Thyroid gland (tissue), 4 donors: ENCODE data around the gene DDC. TPM values are rescaled to one million over a fixed set of nuclear protein-coding genes. Genes with fewer than 3 reads are reported as not detected.

Source experiments
- DNase-seq, 2 donors: peaks; one replicate each; pipeline ENCODE4 v3.0.0-alpha.2; 2019
- H3K27ac ChIP-seq, 3 donors: fragments of 200-600 bp; sonication (generic); 1 replicate in 2 of 3; 2 replicates in 1 of 3; pipeline ENCODE4 v1.5.1; 2016 to 2019; ENCODE audit warnings: mild to moderate bottlenecking in 1 of 3, moderate library complexity in 1 of 3
- H3K27me3 ChIP-seq: fragments of 200-600 bp; sonication (generic); one replicate; pipeline ENCODE4 v1.5.1; 2019
- H3K36me3 ChIP-seq, 2 donors: fragments of 200-600 bp; sonication (generic); one replicate each; pipeline ENCODE4 v1.5.1; 2016 to 2019
- H3K4me1 ChIP-seq, 2 donors: fragments of 200-600 bp; sonication (generic); one replicate each; pipeline ENCODE4 v1.5.1; 2017 to 2019
- H3K4me3 ChIP-seq, 3 donors: fragments of 200-600 bp; sonication (generic); replicated peaks in 1 of 3; 1 replicate in 2 of 3; 2 replicates in 1 of 3; pipeline ENCODE4 v1.5.1; 2016; ENCODE audit warnings: mild to moderate bottlenecking in 1 of 3
- H3K9me3 ChIP-seq: fragments of 200-600 bp; sonication (generic); one replicate; pipeline ENCODE4 v1.5.1; 2017
- POLR2A ChIP-seq, 2 donors: fragments of 450-650 bp; IDR thresholded peaks; one replicate each; pipeline ENCODE4 v1.6.1; 2017; ENCODE audit warnings: antibody characterized with exemption in 2 of 2, mild to moderate bottlenecking in 2 of 2, moderate library complexity in 1 of 2
- WGBS, 2 donors: methylation state at CpG; one replicate each; pipeline ENCODE4 v1.1.5; 2017; 5-methylcytosine and 5-hydroxymethylcytosine counted together
- intact Hi-C: fragments of 100-400 bp; cut with DNase I; formaldehyde crosslinking; loops from one replicate; pipeline ENCODE4 v1.15.1; 2023
- total RNA-seq, 4 donors: library from RNA; depleted of rRNA; stranded (reverse); fragments of >200 nt; gene quantifications; one replicate each; pipeline ENCODE4 v1.2.3, GENCODE V29; 2016
- TF ChIP-seq, protein P1 (sequence below), 6 experiments: fragments of 200-600 bp in 3 of 6; fragments of 450-650 bp in 3 of 6; sonication (generic) in 3 of 6; IDR thresholded peaks; one replicate each; pipeline ENCODE4 v1.5.1; 2016 to 2019; ENCODE audit warnings: antibody characterized with exemption in 6 of 6, mild to moderate bottlenecking in 2 of 6, inconsistent platforms in 1 of 6, moderate library complexity in 1 of 6

Gene DDC
- total RNA-seq, 4 donors from 2014 or later: 2.7 TPM; not detected in 3

DNA sequence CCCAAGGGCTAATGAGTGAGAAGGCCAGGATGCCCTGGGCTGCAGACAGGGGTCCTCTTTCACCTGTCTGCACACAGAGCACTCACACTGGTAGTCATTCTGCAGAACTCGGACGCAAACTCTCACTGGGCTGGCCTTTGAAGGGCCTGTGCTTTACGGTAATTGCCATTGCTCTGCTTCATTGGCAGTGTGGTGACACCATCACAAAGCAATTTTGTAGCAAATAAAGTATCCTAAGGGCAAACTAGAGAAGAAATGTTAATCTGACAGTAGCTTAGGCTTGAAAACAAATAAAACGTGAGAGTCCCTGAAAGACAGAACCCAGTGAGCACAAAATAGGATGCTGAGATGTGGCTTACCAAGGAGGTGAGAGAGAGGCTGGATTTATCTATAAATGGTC is 84.4 kb downstream of the DDC start:
- H3K4me1 ChIP-seq: no peaks in the 10 kb centered on the region
- intact Hi-C loops: no loop called here
- no peak for TF ChIP-seq POLR2A (IDR thresholded peaks at IDR 0.05)
- TF ChIP-seq, protein P1, sequence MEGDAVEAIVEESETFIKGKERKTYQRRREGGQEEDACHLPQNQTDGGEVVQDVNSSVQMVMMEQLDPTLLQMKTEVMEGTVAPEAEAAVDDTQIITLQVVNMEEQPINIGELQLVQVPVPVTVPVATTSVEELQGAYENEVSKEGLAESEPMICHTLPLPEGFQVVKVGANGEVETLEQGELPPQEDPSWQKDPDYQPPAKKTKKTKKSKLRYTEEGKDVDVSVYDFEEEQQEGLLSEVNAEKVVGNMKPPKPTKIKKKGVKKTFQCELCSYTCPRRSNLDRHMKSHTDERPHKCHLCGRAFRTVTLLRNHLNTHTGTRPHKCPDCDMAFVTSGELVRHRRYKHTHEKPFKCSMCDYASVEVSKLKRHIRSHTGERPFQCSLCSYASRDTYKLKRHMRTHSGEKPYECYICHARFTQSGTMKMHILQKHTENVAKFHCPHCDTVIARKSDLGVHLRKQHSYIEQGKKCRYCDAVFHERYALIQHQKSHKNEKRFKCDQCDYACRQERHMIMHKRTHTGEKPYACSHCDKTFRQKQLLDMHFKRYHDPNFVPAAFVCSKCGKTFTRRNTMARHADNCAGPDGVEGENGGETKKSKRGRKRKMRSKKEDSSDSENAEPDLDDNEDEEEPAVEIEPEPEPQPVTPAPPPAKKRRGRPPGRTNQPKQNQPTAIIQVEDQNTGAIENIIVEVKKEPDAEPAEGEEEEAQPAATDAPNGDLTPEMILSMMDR (IDR thresholded peaks at IDR 0.05): no peak
- no peak overlapping the region for H3K4me3 ChIP-seq
- no peak overlapping the region for H3K27ac ChIP-seq
- 30 to 46% methylated on average over 4 of the region's 4 CpGs for WGBS, 2 donors
- H3K36me3 ChIP-seq: no peaks in the 10 kb centered on the region
- no peaks in the 10 kb centered on the region for H3K9me3 ChIP-seq
- DNase-seq: no peak
- no peaks in the 10 kb centered on the region for H3K27me3 ChIP-seq

DNA sequence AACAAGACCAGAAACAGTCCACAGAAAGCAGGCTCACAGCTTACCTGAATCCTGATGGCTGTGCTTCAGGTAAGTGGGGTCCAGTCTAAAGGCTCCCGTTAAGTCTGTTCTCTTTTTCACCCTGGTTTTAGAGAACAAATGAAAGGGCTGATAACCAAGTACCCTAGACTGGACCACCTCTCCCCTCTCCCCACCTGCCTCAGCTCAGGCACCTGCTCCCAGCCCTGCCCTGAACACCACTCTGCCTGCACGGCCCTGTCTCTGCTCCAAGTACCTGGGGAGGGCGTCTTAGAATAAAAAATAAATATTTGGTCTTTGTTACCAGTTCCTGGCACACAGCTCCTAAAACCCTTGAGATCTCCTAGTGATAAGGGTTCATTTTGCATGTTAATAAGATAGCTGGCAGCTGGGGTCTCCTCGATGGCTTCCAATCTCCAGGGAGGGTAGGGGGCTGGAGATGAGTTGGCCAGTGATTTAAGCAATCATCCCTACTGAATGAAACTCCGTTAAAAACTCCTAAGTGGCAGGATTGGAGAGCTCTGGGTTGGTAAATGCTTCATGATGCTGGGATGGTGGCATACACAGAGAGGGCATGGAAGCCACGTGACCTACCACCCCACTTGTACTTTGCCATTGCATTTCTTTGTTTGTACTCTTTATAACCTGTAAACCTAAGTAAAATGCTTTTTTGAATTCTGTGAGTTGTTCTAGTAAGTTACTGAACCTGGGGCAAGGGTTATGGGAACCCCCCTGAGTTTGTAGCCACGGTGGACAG is 85.3 kb downstream of the DDC start:
- H3K27me3 ChIP-seq: no peaks in the 10 kb centered on the region
- no peaks in the 10 kb centered on the region for H3K4me1 ChIP-seq
- H3K27ac ChIP-seq: no peak overlapping the region
- no peaks in the 10 kb centered on the region for H3K9me3 ChIP-seq
- 56 to 66% methylated on average over 7 of the region's 7 CpGs for WGBS, 2 donors
- no peak for DNase-seq
- intact Hi-C loops: loop anchor here (10.0 kb wide), 1 partner anchor 675 kb away; no protein-coding TSS in a partner anchor
- H3K4me3 ChIP-seq: no peak overlapping the region
- no peaks in the 10 kb centered on the region for H3K36me3 ChIP-seq
- no peak for TF ChIP-seq POLR2A (IDR thresholded peaks at IDR 0.05)
- TF ChIP-seq, protein P1 (IDR thresholded peaks at IDR 0.05): no peak

DNA sequence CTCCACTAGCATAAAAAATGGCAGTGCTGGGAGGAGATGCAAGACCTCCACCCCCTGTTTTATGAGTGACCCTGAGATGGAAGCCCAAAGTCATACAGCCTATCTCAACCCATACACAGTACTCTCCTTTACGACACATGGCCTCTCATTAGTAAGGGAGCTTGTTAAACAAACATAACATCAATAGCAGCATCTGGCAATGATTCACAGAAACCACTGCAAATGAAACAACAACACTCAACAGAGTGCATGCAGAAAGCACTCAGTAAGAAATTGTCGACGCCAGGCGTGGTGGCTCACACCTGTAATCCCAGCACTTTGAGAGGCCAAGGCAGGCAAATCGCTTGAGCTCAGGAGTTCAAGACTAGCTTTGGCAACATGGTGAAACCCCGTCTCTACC is 87.6 kb downstream of the DDC start:
- 69 to 83% methylated on average over 5 to 6 of the region's 6 CpGs for WGBS, 2 donors
- Histone ChIP-seq H3K27ac (no peak overlapping the region), H3K4me1 (no peaks in the 10 kb centered on the region), H3K4me3 (no peak overlapping the region), H3K9me3 (no peaks in the 10 kb centered on the region), H3K27me3 (no peaks in the 10 kb centered on the region), H3K36me3 (no peaks in the 10 kb centered on the region)
- DNase-seq: no peak
- intact Hi-C loops: loop anchor here (10.0 kb wide), 1 partner anchor 677 kb away; no protein-coding TSS in a partner anchor
- TF ChIP-seq, protein P1 (IDR thresholded peaks at IDR 0.05): no peak
- TF ChIP-seq POLR2A (IDR thresholded peaks at IDR 0.05): no peak

DNA sequence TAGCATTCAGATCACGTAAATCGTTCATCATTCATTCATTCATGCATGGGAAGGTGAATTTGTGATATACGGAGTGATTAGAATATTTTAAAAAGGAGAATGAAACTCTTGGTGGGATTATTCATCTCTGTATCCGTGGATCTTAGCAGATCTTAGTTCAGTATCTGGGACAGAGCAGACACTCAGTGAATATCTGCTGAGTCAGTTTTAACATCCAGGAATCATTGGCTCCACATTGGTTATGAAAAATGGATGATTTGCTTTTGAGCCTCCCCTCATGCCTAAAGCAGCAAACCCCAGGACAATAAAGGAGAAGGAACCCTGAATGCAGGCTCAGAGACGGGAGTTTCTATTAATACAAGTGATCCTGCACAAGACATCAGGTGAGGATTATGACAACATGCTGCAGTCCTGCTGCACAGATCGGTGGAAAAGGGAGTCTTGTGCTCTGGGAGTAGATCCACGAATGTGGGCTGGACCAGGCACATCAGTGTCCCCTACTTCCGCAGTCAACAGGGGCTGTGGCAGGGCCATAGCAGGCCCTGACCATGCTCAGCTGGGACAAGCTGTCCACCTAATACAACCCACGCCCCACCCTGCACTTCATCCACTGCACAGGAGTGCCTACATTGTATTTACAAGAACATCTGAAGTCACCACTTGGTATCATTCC is 88.1 kb downstream of the DDC start:
- H3K27ac ChIP-seq: no peak overlapping the region
- no peaks in the 10 kb centered on the region for H3K36me3 ChIP-seq
- DNase-seq: no peak
- no peaks in the 10 kb centered on the region for H3K27me3 ChIP-seq
- H3K4me1 ChIP-seq: no peaks in the 10 kb centered on the region
- TF ChIP-seq, protein P1 (IDR thresholded peaks at IDR 0.05): no peak
- TF ChIP-seq POLR2A (IDR thresholded peaks at IDR 0.05): no peak
- WGBS, 2 donors: 89% methylated on average over 9 of the region's 9 CpGs
- intact Hi-C loops: loop anchor here (10.0 kb wide), 1 partner anchor 678 kb away; no protein-coding TSS in a partner anchor
- H3K9me3 ChIP-seq: no peaks in the 10 kb centered on the region
- H3K4me3 ChIP-seq: no peak overlapping the region

DNA sequence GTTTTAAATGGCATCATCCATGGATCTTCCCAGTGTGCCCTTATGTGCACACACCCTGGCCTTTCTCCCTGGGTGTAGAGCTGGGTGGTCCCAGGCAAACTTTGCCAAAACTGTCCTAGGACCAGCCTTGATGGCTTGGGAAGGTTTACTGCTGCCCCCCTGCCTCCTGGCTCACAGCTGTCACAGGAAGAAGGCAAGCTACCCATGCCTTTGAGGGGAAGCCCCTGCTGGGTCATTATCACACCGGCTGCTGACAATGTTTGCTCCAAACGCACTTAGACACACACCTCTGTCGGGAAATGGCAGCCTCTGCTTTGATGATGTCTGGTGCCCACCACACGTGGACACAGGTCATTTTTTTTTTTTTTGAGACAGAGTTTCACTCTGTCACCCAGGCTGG is 89.9 kb downstream of the DDC start:
- no peaks in the 10 kb centered on the region for H3K9me3 ChIP-seq
- H3K36me3 ChIP-seq: no peaks in the 10 kb centered on the region
- no peak for TF ChIP-seq POLR2A (IDR thresholded peaks at IDR 0.05)
- TF ChIP-seq, protein P1 (IDR thresholded peaks at IDR 0.05): no peak
- no peak overlapping the region for H3K27ac ChIP-seq
- H3K4me3 ChIP-seq: no peak overlapping the region
- WGBS, 2 donors: 24 to 42% methylated on average over 4 of the region's 4 CpGs
- intact Hi-C loops: loop anchor here (10.0 kb wide), 1 partner anchor 679 kb away; no protein-coding TSS in a partner anchor
- no peak for DNase-seq
- no peaks in the 10 kb centered on the region for H3K4me1 ChIP-seq
- no peaks in the 10 kb centered on the region for H3K27me3 ChIP-seq
